H9 (cell line): ENCODE data around the gene LRRC3B. TPM values are rescaled to one million over a fixed set of nuclear protein-coding genes. Genes with fewer than 3 reads are reported as not detected.

Experiments
- DNase-seq: peaks from one replicate; pipeline ENCODE4 v3.0.0-alpha.2; 2017
- H2AFZ ChIP-seq: one replicate; pipeline ENCODE4 v1.6.1; 2013; ENCODE audit warnings: mild to moderate bottlenecking, low read length, control low read depth, moderate library complexity
- H2AK5ac ChIP-seq: 2 replicates; pipeline ENCODE4 v1.6.1; 2013; ENCODE audit warnings: low read length, control low read depth, mixed read lengths; ENCODE audit not compliant: insufficient read length
- H2BK120ac ChIP-seq: one replicate; pipeline ENCODE4 v1.6.1; 2013; ENCODE audit warnings: low read depth, mild to moderate bottlenecking, low read length, control low read depth, inconsistent platforms; ENCODE audit not compliant: poor library complexity, severe bottlenecking
- H2BK12ac ChIP-seq: 2 replicates; pipeline ENCODE4 v1.6.1; 2013; ENCODE audit warnings: low read length, control low read depth, mixed read lengths, low read depth; ENCODE audit not compliant: insufficient read length
- H2BK15ac ChIP-seq: 2 replicates; pipeline ENCODE4 v1.6.1; 2013; ENCODE audit warnings: low read depth, low read length, control low read depth
- H2BK20ac ChIP-seq: one replicate; pipeline ENCODE4 v1.6.1; 2013; ENCODE audit warnings: low read depth, mild to moderate bottlenecking, low read length, control low read depth, inconsistent platforms; ENCODE audit not compliant: poor library complexity, severe bottlenecking
- H2BK5ac ChIP-seq: 2 replicates; pipeline ENCODE4 v1.6.1; 2013; ENCODE audit warnings: low read length, control low read depth, mixed read lengths; ENCODE audit not compliant: insufficient read length
- H3K14ac ChIP-seq: 2 replicates; pipeline ENCODE4 v1.6.1; 2013; ENCODE audit warnings: low read length, control low read depth; ENCODE audit not compliant: insufficient read depth
- H3K18ac ChIP-seq: 2 replicates; pipeline ENCODE4 v1.6.1; 2013; ENCODE audit warnings: low read depth, mild to moderate bottlenecking, mixed read lengths, low read length, control low read depth; ENCODE audit not compliant: insufficient read length
- H3K23ac ChIP-seq: 2 replicates; pipeline ENCODE4 v1.6.1; 2013; ENCODE audit warnings: low read length, control low read depth, mixed read lengths, low read depth; ENCODE audit not compliant: insufficient read length
- H3K23me2 ChIP-seq: 2 replicates; pipeline ENCODE4 v1.6.1; 2013; ENCODE audit warnings: low read depth, mild to moderate bottlenecking, mixed read lengths, low read length, control low read depth; ENCODE audit not compliant: insufficient read length, poor library complexity, severe bottlenecking
- H3K27ac ChIP-seq: 2 replicates; pipeline ENCODE4 v1.5.1; 2013; ENCODE audit warnings: low read length, control low read depth, mixed read lengths, low read depth; ENCODE audit not compliant: insufficient read length
- H3K27me3 ChIP-seq: 2 replicates; pipeline ENCODE4 v1.6.1; 2013; ENCODE audit warnings: low read length, control low read depth, inconsistent platforms; ENCODE audit not compliant: insufficient read depth
- H3K4ac ChIP-seq: 2 replicates; pipeline ENCODE4 v1.6.1; 2013; ENCODE audit warnings: low read depth, mild to moderate bottlenecking, control low read depth, inconsistent platforms, low read length, moderate library complexity
- H3K4me1 ChIP-seq: 2 replicates; pipeline ENCODE4 v1.6.1; 2013; ENCODE audit warnings: low read length, control low read depth, inconsistent platforms; ENCODE audit not compliant: insufficient read depth
- H3K4me2 ChIP-seq: 2 replicates; pipeline ENCODE4 v1.6.1; 2013; ENCODE audit warnings: low read length, control low read depth, mixed read lengths; ENCODE audit not compliant: insufficient read length, insufficient read depth
- H3K56ac ChIP-seq: 2 replicates; pipeline ENCODE4 v1.6.1; 2013; ENCODE audit warnings: low read depth, mild to moderate bottlenecking, mixed read lengths, low read length, control low read depth; ENCODE audit not compliant: insufficient read length
- H3K79me1 ChIP-seq: 2 replicates; pipeline ENCODE4 v1.6.1; 2013; ENCODE audit warnings: low read depth, mild to moderate bottlenecking, moderate library complexity, low read length, control low read depth, inconsistent platforms; ENCODE audit not compliant: insufficient read depth, poor library complexity, severe bottlenecking
- H3K79me2 ChIP-seq: 2 replicates; pipeline ENCODE4 v1.6.1; 2013; ENCODE audit warnings: low read length, control low read depth, inconsistent platforms; ENCODE audit not compliant: insufficient read depth
- H3K9ac ChIP-seq: 2 replicates; pipeline ENCODE4 v1.6.1; 2013; ENCODE audit warnings: low read length, control low read depth, mixed read lengths; ENCODE audit not compliant: insufficient read length; ENCODE audit errors: extremely low read depth
- H3K9me3 ChIP-seq: one replicate; pipeline ENCODE4 v1.6.1; 2013; ENCODE audit warnings: low read depth, low read length, inconsistent platforms; ENCODE audit not compliant: control insufficient read depth
- H3T11ph ChIP-seq: one replicate; pipeline ENCODE4 v1.6.1; 2013; ENCODE audit warnings: mild to moderate bottlenecking, low read length, control low read depth, inconsistent platforms
- H4K20me1 ChIP-seq: one replicate; pipeline ENCODE4 v1.6.1; 2013; ENCODE audit not compliant: control insufficient read depth, insufficient read length, insufficient read depth
- H4K5ac ChIP-seq: 2 replicates; pipeline ENCODE4 v1.6.1; 2013; ENCODE audit warnings: low read depth, mild to moderate bottlenecking, mixed read lengths, low read length, control low read depth; ENCODE audit not compliant: insufficient read length
- H4K8ac ChIP-seq: replicated peaks from 2 replicates; pipeline ENCODE4 v1.6.1; 2013; ENCODE audit warnings: low read length, control low read depth, mixed read lengths, low read depth; ENCODE audit not compliant: insufficient read length
- H4K91ac ChIP-seq: 2 replicates; pipeline ENCODE4 v1.6.1; 2013; ENCODE audit warnings: low read depth, mild to moderate bottlenecking, moderate library complexity, mixed read lengths, low read length, control low read depth; ENCODE audit not compliant: insufficient read length
- H3K27ac Mint-ChIP-seq, 3 experiments: 2 replicates in 2 of 3; 3 replicates in 1 of 3; pipeline ENCODE4 v1.8.0; 2020 to 2021; ENCODE audit warnings: mixed read lengths in 3 of 3, mild to moderate bottlenecking in 1 of 3, moderate library complexity in 1 of 3
- H3K27me3 Mint-ChIP-seq: 2 replicates; pipeline ENCODE4 v1.8.0; 2021; ENCODE audit warnings: low read depth, mild to moderate bottlenecking, moderate library complexity, mixed read lengths
- H3K36me3 Mint-ChIP-seq, 3 experiments: 2 replicates in 2 of 3; 3 replicates in 1 of 3; pipeline ENCODE4 v1.8.0; 2020 to 2021; ENCODE audit warnings: low read depth in 3 of 3, mixed read lengths in 3 of 3; ENCODE audit not compliant: insufficient read depth in 1 of 3
- H3K4me1 Mint-ChIP-seq, 2 experiments: 2 replicates each; pipeline ENCODE4 v1.8.0; 2020; ENCODE audit warnings: mixed read lengths in 2 of 2
- H3K4me3 Mint-ChIP-seq, 2 experiments: 2 replicates in 1 of 2; 3 replicates in 1 of 2; pipeline ENCODE4 v1.8.0; 2020 to 2021; ENCODE audit warnings: mild to moderate bottlenecking in 2 of 2, mixed read lengths in 2 of 2, moderate library complexity in 1 of 2
- H3K9me3 Mint-ChIP-seq, 2 experiments: 2 replicates in 1 of 2; 3 replicates in 1 of 2; pipeline ENCODE4 v1.8.0; 2020; ENCODE audit warnings: mild to moderate bottlenecking in 2 of 2, mixed read lengths in 2 of 2, moderate library complexity in 1 of 2
- CTCF ChIP-seq: fragments of 200-600 bp; sonication (generic); conservative IDR thresholded peaks from 3 replicates; pipeline ENCODE4 v1.8.0; 2021; ENCODE audit warnings: antibody characterized with exemption, mild to moderate bottlenecking
- WGBS: extraction: QIAGEN DNeasy Blood & Tissue Kit; methylation state at CpG from one replicate; pipeline ENCODE4 v1.1.7; 2013; ENCODE audit warnings: missing lambda C conversion rate, low lambda C conversion rate, mixed read lengths; ENCODE audit not compliant: insufficient read length; ENCODE audit errors: extremely low coverage; 5-methylcytosine and 5-hydroxymethylcytosine counted together
- total RNA-seq: library from RNA; stranded (reverse); gene quantifications from 2 replicates; pipeline ENCODE4 v1.2.1, GENCODE V29; 2021

Gene LRRC3B
- total RNA-seq, 1 experiment from 2014 or later = 0.35 TPM

DNA sequence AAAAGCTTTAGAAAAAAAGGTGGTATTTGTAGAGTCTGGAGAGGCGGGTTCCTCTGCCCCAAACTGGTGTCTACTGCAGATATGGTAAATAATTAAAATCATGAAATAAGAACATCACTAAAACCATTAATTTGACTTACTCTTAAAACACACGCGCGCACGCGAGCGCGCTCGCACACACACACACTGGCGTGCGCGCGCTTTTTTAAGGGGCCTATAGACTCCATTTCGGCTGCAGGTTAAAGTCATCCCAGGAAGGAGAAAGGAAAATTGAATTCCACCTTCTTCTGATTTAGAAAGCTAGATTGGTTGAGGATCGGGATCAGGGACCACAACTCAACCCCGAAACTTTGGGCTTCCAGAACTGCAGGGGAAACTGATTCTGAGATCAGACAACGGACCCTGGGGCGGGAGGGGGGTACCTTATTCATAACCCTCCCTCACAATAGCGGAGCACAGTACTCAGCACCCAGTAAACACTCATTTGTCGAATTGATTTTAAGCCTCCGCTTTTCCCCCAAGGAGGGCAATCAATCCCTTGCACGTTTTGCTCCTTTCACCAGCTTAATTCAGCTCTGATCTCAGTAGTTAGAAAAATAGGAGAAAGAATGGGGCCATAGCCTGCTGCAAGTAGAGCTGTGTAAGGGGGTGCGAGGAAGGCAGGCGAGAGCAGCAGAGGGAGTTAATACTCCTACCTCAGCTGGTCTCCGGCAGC is 509 bp upstream of the LRRC3B start:
- Histone ChIP-seq H4K20me1 (no peaks in the 10 kb centered on the region), H3K9ac (no peak overlapping the region)

More for the DNA sequence above, 509 bp upstream of the LRRC3B start:
- Histone ChIP-seq H3K27ac (no peak overlapping the region), H3K79me2 (no peaks in the 10 kb centered on the region), H2AFZ (no peak overlapping the region), H3K4ac (no peak overlapping the region), H3K23me2 (peaks cover 29% of the 10 kb centered on the region), H2BK5ac (no peak overlapping the region), H3K23ac (no peak overlapping the region), H3K4me1 (peaks cover 2% of the 10 kb centered on the region; the same call in 1 of the 2 replicates), H3K27me3 (peaks cover 39% of the 10 kb centered on the region), H4K5ac (no peak overlapping the region), H3T11ph (no peak overlapping the region), H3K79me1 (no peaks in the 10 kb centered on the region), H3K4me2 (peak overlapping the region; percentile 94), H2AK5ac (no peak overlapping the region), H3K14ac (no peak overlapping the region), H2BK15ac (no peak overlapping the region), H3K9me3 (no peaks in the 10 kb centered on the region), H2BK12ac (no peak overlapping the region), H2BK120ac (no peak overlapping the region), H3K18ac (no peak overlapping the region), H3K56ac (no peak overlapping the region), H4K8ac (no peak overlapping the region), H4K91ac (no peak overlapping the region), H2BK20ac (no peak overlapping the region)
- Mint-ChIP-seq H3K9me3 (no peaks in the 10 kb centered on the region), H3K27ac (peak overlapping the region in 1 of 3 experiments; percentile 72; a peak in 1 of 7 replicates), H3K4me3 (peak overlapping the region; percentile 74 to 92), H3K36me3 (no peaks in the 10 kb centered on the region; a peak in 1 of 7 replicates), H3K27me3 (peaks cover 80% of the 10 kb centered on the region), H3K4me1 (peaks cover 26 to 32% of the 10 kb centered on the region in 2 experiments)
- DNase-seq = no peak
- no CpG with 5 or more reads among the region's 25 CpGs for WGBS
- no peak for TF ChIP-seq CTCF
